Nephron progenitor cell (in vitro differentiated cells): ENCODE results near the gene NIP7.

ENCODE experiments used
- DNase-seq: peaks from one replicate; pipeline ENCODE4 v3.0.0; 2021
- H3K27ac Mint-ChIP-seq: 2 replicates; pipeline ENCODE4 v1.8.0; 2021; ENCODE audit warnings: mild to moderate bottlenecking, moderate library complexity, mixed read lengths
- H3K27me3 Mint-ChIP-seq: 2 replicates; pipeline ENCODE4 v1.8.0; 2021; ENCODE audit warnings: mild to moderate bottlenecking, low read depth, mixed read lengths; ENCODE audit not compliant: poor library complexity
- H3K36me3 Mint-ChIP-seq: 2 replicates; pipeline ENCODE4 v1.8.0; 2021; ENCODE audit warnings: low read depth, mixed read lengths
- H3K4me1 Mint-ChIP-seq: 2 replicates; pipeline ENCODE4 v1.8.0; 2021; ENCODE audit warnings: mixed read lengths
- H3K4me3 Mint-ChIP-seq: 2 replicates; pipeline ENCODE4 v1.8.0; 2021; ENCODE audit warnings: mild to moderate bottlenecking, moderate library complexity, mixed read lengths
- H3K9me3 Mint-ChIP-seq: 2 replicates; pipeline ENCODE4 v1.8.0; 2021; ENCODE audit warnings: mild to moderate bottlenecking, moderate library complexity, mixed read lengths
- CTCF ChIP-seq: fragments of 200-600 bp; sonication (generic); IDR thresholded peaks from 2 replicates; pipeline ENCODE4 v1.5.0; 2021; ENCODE audit warnings: antibody characterized with exemption

The NIP7 gene

GRCh38 chr16:69316595-69317034 lies 23.0 kb upstream of the NIP7 start:
- Mint-ChIP-seq H3K4me1 (peaks cover 29% of the 10 kb centered on the region), H3K4me3 (no peak overlapping the region), H3K36me3 (peaks cover 47% of the 10 kb centered on the region), H3K27ac (no peak overlapping the region), H3K27me3 (no peaks in the 10 kb centered on the region), H3K9me3 (no peaks in the 10 kb centered on the region)
- DNase-seq, result no peak
- no peak for TF ChIP-seq CTCF

GRCh38 chr16:69318177-69318910 lies 21.2 kb upstream of the NIP7 start:
- no peaks in the 10 kb centered on the region for H3K9me3 Mint-ChIP-seq
- DNase-seq, result no peak
- peaks cover 29% of the 10 kb centered on the region for H3K4me1 Mint-ChIP-seq
- TF ChIP-seq CTCF, result no peak
- H3K27me3 Mint-ChIP-seq, result no peaks in the 10 kb centered on the region
- H3K36me3 Mint-ChIP-seq, result peaks cover 60% of the 10 kb centered on the region
- H3K27ac Mint-ChIP-seq, result peak overlapping the region; percentile 72
- H3K4me3 Mint-ChIP-seq, result no peak overlapping the region

GRCh38 chr16:69318911-69319289 lies 20.7 kb upstream of the NIP7 start:
- no peak for TF ChIP-seq CTCF
- Mint-ChIP-seq H3K4me1 (peaks cover 24% of the 10 kb centered on the region), H3K27ac (no peak overlapping the region), H3K9me3 (no peaks in the 10 kb centered on the region), H3K4me3 (no peak overlapping the region), H3K27me3 (no peaks in the 10 kb centered on the region), H3K36me3 (peaks cover 54% of the 10 kb centered on the region)
- no peak for DNase-seq

GRCh38 chr16:69319381-69319780 lies 20.2 kb upstream of the NIP7 start:
- Mint-ChIP-seq H3K4me3 (no peak overlapping the region), H3K27me3 (no peaks in the 10 kb centered on the region), H3K27ac (peak overlapping the region; percentile 98), H3K9me3 (no peaks in the 10 kb centered on the region), H3K4me1 (peaks cover 23% of the 10 kb centered on the region), H3K36me3 (peaks cover 51% of the 10 kb centered on the region)
- TF ChIP-seq CTCF, result no peak
- DNase-seq, result no peak

GRCh38 chr16:69319826-69320739 lies 19.5 kb upstream of the NIP7 start:
- TF ChIP-seq CTCF, result no peak
- DNase-seq, result no peak
- no peaks in the 10 kb centered on the region for H3K9me3 Mint-ChIP-seq
- peaks cover 55% of the 10 kb centered on the region for H3K36me3 Mint-ChIP-seq
- H3K4me3 Mint-ChIP-seq, result no peak overlapping the region
- H3K4me1 Mint-ChIP-seq, result peaks cover 29% of the 10 kb centered on the region
- peak overlapping the region; percentile 98 for H3K27ac Mint-ChIP-seq
- no peaks in the 10 kb centered on the region for H3K27me3 Mint-ChIP-seq
